GM10248 (cell line): ENCODE data around the gene ZC3H7B.

Source experiments
- CTCF ChIA-PET: fragments of 300-600 bp; sonication (Branson Sonifier 250); formaldehyde crosslinking; extraction: SDS; loops from one replicate; lab custom pipeline; 2021; ENCODE audit warnings: antibody characterized with exemption; lab: Yijun Ruan, JAX
- POLR2A ChIA-PET: fragments of 350-650 bp; sonication (Branson Sonifier 250); formaldehyde crosslinking; extraction: SDS; loops from one replicate; lab custom pipeline; 2020; ENCODE audit warnings: antibody characterized with exemption; lab: Yijun Ruan, JAX
- DNase-seq: peaks from one replicate; pipeline ENCODE4 v3.0.0; 2012; ENCODE audit errors: extremely low spot score
- TF ChIP-seq, protein P1 (sequence below): IDR thresholded peaks from 2 replicates; pipeline ENCODE4 v1.5.1; 2012; ENCODE audit warnings: mild to moderate bottlenecking, low read depth; ENCODE audit errors: extremely low read depth, missing control alignments, control extremely low read depth

ZC3H7B gene

DNA sequence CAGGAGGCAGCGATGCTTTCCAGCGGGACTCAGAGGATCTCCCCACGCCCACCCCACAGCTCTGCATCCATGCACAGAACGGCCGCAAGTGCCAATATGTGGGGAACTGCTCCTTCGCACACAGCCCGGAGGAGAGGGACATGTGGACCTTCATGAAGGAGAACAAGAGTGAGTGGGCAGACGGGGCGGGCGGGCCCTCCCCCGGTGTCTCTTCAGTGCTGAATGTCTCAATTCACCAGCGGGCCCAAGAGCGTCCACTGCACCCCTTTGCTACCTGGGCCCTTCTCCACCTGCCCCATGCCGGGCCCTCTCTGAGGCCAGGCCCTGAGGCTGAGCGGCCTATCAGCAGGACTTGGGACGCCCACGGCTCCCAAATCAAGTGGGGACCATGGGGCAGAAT is 54.6 kb downstream of the ZC3H7B start:
- ChIA-PET POLR2A (no interaction called here), CTCF (no interaction called here)
- no peak for DNase-seq
- TF ChIP-seq, protein P1, sequence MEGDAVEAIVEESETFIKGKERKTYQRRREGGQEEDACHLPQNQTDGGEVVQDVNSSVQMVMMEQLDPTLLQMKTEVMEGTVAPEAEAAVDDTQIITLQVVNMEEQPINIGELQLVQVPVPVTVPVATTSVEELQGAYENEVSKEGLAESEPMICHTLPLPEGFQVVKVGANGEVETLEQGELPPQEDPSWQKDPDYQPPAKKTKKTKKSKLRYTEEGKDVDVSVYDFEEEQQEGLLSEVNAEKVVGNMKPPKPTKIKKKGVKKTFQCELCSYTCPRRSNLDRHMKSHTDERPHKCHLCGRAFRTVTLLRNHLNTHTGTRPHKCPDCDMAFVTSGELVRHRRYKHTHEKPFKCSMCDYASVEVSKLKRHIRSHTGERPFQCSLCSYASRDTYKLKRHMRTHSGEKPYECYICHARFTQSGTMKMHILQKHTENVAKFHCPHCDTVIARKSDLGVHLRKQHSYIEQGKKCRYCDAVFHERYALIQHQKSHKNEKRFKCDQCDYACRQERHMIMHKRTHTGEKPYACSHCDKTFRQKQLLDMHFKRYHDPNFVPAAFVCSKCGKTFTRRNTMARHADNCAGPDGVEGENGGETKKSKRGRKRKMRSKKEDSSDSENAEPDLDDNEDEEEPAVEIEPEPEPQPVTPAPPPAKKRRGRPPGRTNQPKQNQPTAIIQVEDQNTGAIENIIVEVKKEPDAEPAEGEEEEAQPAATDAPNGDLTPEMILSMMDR: no peak

DNA sequence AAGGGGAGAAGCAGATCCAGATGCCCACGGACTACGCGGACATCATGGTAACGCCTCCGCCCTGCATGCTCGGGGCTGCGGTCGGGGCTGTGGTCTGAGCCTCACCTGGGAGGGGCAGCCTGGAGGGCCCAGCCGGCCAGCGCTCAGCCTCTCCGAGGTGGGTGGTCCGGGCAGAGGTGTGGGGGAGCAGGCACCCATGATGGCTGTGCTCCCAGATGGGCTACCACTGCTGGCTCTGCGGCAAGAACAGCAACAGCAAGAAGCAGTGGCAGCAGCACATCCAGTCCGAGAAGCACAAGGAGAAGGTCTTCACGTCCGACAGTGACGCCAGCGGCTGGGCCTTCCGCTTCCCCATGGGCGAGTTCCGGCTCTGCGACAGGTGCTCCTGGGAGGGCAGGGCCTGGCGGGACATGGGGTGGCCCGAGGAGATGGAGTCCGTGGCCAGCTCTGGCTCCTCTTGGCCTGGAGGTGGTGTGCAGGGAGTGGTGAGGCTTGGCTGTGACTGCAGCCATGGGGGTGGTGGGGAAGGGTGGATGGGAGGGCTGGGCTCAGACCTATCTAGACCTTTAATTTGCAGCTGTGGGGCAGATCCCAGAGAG is 55.2 kb downstream of the ZC3H7B start:
- TF ChIP-seq, protein P1: no peak
- CTCF ChIA-PET: interaction anchor here (1.3 kb wide), 1 partner anchor 10 kb away, joined by 3 read pairs; no protein-coding TSS in a partner anchor
- POLR2A ChIA-PET: no interaction called here
- no peak for DNase-seq

DNA sequence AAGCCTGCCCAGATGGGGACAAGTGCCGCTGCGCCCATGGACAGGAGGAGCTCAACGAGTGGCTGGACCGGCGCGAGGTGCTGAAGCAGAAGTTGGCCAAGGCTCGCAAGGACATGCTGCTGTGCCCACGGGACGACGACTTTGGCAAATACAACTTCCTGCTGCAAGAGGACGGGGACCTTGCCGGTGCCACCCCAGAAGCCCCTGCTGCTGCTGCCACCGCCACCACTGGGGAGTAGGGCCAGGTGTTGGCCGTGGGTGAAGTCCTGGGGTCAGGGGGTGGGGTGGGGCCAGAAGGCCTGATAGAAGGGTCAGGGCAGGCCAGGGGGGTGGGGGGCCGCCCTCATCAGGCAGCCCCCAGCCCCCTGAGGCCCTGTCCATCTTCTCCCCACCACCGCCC is 55.9 kb downstream of the ZC3H7B start:
- DNase-seq: no peak
- TF ChIP-seq, protein P1: no peak
- ChIA-PET CTCF (interaction anchor here (1.3 kb wide), 1 partner anchor 10 kb away, joined by 3 read pairs; no protein-coding TSS in a partner anchor), POLR2A (no interaction called here)

DNA sequence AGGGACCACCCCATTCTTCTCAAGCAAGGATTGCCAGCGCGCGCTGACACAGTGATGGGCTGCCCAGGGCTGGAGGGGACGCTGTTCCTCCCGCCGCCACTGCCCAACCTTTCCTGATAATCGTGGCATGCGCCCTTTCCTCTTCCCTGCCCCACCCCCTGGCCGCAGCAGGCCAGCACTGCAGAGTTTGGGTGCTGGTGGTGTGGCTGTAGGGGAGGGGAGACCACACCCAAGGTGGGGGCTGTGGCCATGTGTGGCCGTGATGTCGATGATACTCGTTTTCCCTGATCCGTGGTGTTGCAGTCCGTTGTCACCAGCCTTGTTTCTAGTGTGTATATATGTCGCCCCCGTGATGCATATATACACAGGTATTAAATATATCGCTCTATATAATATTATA is 57.6 kb downstream of the ZC3H7B start:
- DNase-seq: no peak
- TF ChIP-seq, protein P1: no peak
- ChIA-PET POLR2A (interaction anchor here (1.3 kb wide), 1 partner anchor 23 kb away, joined by 3 read pairs; the partner anchor contains the start of gene TEF), CTCF (no interaction called here)

DNA sequence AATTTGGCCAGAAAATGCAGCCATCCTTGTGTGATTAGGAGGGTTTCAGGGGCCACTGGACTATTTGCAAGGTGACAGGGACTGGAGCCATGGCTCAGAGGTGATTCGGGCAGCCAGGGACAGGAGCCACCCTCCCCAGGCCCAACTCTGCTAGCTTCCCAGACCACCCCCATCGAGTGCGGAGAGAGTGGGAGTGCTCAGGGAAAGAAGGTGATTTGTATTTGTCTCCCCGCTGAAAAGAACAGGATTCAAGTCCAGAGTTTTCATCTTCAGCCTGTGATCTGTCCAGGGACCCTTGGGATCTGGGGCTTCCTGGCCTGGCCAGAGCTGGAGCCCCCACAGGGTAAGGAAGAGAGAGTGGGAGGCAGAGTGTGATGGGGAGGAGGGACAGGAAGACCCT is 58.1 kb downstream of the ZC3H7B start:
- ChIA-PET POLR2A (no interaction called here), CTCF (no interaction called here)
- DNase-seq: no peak
- TF ChIP-seq, protein P1: no peak

DNA sequence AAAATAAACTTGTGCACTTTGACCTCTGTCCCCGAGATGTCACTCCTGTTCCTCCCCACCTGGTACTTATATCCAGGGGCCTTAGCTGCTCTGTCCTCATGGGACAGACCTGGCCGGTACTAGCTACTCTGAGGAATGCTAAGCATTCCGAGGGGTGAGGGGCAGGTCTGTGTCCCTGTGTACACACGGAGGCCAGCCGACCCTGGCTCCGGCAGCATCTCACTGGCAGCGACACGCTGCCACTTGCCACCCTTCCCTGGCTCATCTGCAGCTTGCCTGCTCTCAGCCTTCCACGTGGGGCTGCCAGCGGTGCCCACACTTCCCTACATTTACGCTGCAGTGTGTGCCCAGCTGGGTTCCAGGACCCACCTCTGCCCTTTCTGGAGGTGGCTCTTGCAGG is 58.8 kb downstream of the ZC3H7B start:
- TF ChIP-seq, protein P1: no peak
- CTCF ChIA-PET: interaction anchor here (1.3 to 1.4 kb wide), 2 partner anchors 8 to 43 kb away, joined by 4 to 5 read pairs; no protein-coding TSS in a partner anchor
- POLR2A ChIA-PET: interaction anchor here (0.5 kb wide), 1 partner anchor 258 kb away, joined by 4 read pairs; no protein-coding TSS in a partner anchor
- DNase-seq: no peak
